Measurements from ENCODE around the gene ZNF433.

ZNF433 gene

DNA sequence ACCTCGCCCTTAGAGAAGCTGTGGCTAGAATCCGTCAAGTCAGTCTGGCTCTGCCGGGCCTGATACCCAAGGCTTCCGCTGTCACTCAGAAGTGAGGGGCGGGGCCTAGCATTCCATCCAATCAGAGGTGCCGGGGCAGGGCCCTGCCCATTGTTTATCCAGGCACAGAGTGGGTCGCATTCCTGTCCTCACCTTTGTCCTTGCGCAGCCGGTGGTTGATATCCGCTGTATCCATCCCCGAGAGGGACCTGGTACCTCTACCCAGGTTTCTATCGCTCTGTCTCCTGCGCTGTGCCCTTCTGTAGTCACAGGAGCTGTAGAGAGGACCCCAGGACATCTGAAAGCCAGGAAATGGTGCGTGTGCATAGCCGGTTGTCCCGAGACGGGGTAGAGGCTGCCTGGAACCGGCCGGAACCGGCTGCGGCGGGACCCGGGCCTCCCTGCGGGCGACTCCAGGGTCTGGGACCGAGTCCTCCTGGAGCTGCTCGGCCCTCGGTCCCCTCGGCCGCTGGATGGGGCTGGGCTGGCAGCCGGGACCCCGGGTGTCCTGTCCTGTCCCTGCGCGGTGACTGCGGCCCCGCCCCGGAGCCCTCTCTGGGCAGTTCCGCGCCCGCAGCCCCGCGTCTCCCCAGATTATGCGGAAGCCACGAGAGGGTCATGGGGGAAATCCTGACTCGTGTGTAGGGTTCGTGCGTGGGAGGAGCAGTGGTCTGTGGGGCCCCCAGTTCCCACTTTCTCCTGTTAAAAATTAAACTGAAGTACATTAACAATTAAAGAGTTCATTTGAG, 70.4 kb downstream of the ZNF433 start, which contains the start of gene ZNF763:
ZNF763 (plus strand) TSS at position 183 of the 788 bp plus-strand sequence; CDS start at position 352, 169 bp downstream.
- TF ChIP-seq EZH2 (optimal IDR thresholded peaks at IDR 0.05; ENCODE audit: low read depth, low read length) (no peak), EZH2phosphoT487 (IDR thresholded peaks at IDR 0.05; ENCODE audit: low read length) (no peak)
- TF ChIP-seq, protein P1, sequence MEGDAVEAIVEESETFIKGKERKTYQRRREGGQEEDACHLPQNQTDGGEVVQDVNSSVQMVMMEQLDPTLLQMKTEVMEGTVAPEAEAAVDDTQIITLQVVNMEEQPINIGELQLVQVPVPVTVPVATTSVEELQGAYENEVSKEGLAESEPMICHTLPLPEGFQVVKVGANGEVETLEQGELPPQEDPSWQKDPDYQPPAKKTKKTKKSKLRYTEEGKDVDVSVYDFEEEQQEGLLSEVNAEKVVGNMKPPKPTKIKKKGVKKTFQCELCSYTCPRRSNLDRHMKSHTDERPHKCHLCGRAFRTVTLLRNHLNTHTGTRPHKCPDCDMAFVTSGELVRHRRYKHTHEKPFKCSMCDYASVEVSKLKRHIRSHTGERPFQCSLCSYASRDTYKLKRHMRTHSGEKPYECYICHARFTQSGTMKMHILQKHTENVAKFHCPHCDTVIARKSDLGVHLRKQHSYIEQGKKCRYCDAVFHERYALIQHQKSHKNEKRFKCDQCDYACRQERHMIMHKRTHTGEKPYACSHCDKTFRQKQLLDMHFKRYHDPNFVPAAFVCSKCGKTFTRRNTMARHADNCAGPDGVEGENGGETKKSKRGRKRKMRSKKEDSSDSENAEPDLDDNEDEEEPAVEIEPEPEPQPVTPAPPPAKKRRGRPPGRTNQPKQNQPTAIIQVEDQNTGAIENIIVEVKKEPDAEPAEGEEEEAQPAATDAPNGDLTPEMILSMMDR (IDR thresholded peaks at IDR 0.05; ENCODE audit: low read length) = no peak
- H3K4me2 ChIP-seq (ENCODE audit: low read depth, low read length) = peak within 1 kb of the TSS; percentile 79
- H3F3A ChIP-seq (ENCODE audit: insufficient read depth, low read length) = peaks cover 6% of the 10 kb centered on the region
- DNase-seq = peak; percentile 93
- H3K9ac ChIP-seq (ENCODE audit: low read length) = peak within 1 kb of the TSS; percentile 61
- H3K9me3 ChIP-seq (replicated peaks; ENCODE audit: insufficient read depth, low read length) = no peaks in the 10 kb centered on the region
- no peaks in the 10 kb centered on the region for H3K36me3 ChIP-seq (replicated peaks; ENCODE audit: insufficient read depth, low read length)
- H2AFZ ChIP-seq (ENCODE audit: low read length) = peak within 1 kb of the TSS; percentile 74
- peaks cover 10% of the 10 kb centered on the region; the same call in 1 of the 2 replicates for H3K4me1 ChIP-seq (ENCODE audit: low read length)
- H3K27ac ChIP-seq (ENCODE audit: low read length) = peak within 1 kb of the TSS; percentile 26; the same call in 1 of the 2 replicates
- H4K20me1 ChIP-seq (ENCODE audit: insufficient read depth, low read length) = no peaks in the 10 kb centered on the region
- no peaks in the 10 kb centered on the region for H3K79me2 ChIP-seq (ENCODE audit: low read length)
- H3K27me3 ChIP-seq (replicated peaks; ENCODE audit: insufficient read depth, low read length) = no peaks in the 10 kb centered on the region
- no peaks in the 10 kb centered on the region for H3K9me2 ChIP-seq (replicated peaks; ENCODE audit: insufficient read depth, low read length)
- H3K4me3 ChIP-seq (ENCODE audit: low read length) = peak within 1 kb of the TSS; percentile 73

All from MM.1S (cell line).